MM.1S (cell line): ENCODE results near the gene LUZP1.

Experiments used
- EZH2 ChIP-seq: fragments of 300-600 bp; sonication (generic); optimal IDR thresholded peaks from 2 replicates; pipeline ENCODE3; 2017; ENCODE audit warnings: low read depth, mild to moderate bottlenecking, antibody characterized with exemption, low read length, mixed read lengths
- EZH2phosphoT487 ChIP-seq: fragments of 300-600 bp; sonication (generic); IDR thresholded peaks from 2 replicates; pipeline ENCODE4 v1.6.1; 2018; ENCODE audit warnings: antibody characterized with exemption, low read length
- TF ChIP-seq, protein P1 (sequence below): fragments of 300-600 bp; sonication (generic); IDR thresholded peaks from 2 replicates; pipeline ENCODE4 v1.5.1; 2016; ENCODE audit warnings: antibody characterized with exemption, low read length, mixed read lengths

DNA sequence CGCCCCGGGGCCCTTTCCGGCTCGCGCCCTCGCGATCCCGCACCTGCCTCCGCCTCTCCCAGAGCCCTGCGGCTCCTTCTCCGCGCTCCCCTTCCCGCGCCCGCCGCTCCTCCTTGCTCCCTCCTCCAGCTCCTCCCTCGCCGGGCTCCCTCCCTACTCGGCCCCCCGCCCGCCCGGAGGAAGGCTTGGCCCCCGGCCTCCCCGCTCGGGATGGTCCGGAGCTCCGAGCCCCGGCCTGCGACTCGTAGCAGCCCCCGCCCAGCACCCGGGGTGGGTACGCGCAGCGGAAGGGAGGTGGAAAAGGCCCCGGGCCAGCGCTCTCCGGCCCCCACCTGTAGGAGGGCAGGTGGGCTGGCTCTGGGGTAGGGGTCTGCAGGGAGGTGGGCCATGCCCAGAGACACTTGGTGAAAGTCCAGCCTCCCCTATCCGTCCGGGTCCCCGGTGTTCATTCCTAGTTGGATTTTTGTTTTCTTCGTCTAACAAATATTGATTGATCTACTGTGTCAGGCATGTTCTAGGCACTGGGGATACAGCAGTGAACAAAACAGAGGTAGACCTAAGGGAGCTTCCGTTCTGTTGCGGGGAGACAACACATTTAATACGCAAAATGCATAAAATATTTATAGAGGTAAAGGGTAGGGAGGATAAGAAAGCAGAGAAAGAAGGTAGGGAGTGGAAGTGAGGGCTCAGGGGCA, 48.9 kb upstream of the LUZP1 start, which contains the start of gene HTR1D:
- TF ChIP-seq, protein P1, sequence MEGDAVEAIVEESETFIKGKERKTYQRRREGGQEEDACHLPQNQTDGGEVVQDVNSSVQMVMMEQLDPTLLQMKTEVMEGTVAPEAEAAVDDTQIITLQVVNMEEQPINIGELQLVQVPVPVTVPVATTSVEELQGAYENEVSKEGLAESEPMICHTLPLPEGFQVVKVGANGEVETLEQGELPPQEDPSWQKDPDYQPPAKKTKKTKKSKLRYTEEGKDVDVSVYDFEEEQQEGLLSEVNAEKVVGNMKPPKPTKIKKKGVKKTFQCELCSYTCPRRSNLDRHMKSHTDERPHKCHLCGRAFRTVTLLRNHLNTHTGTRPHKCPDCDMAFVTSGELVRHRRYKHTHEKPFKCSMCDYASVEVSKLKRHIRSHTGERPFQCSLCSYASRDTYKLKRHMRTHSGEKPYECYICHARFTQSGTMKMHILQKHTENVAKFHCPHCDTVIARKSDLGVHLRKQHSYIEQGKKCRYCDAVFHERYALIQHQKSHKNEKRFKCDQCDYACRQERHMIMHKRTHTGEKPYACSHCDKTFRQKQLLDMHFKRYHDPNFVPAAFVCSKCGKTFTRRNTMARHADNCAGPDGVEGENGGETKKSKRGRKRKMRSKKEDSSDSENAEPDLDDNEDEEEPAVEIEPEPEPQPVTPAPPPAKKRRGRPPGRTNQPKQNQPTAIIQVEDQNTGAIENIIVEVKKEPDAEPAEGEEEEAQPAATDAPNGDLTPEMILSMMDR: no peak
- TF ChIP-seq EZH2phosphoT487 (no peak), EZH2 (no peak)
